Small intestine (tissue), 7 donors: ENCODE results near the gene DDC. TPM values are rescaled to one million over a fixed set of nuclear protein-coding genes. Genes with fewer than 3 reads are reported as not detected.

ENCODE experiments used
- DNase-seq, 2 donors: peaks; one replicate each; pipeline versions ENCODE4 v3.0.0 to v3.0.0-alpha.2; 2013
- FAIRE-seq: peaks from 2 replicates; lab custom pipeline; 2012; peaks lifted over from hg19 to GRCh38; lab: Jason Lieb, UNC
- H3K27ac ChIP-seq, 3 donors: one replicate each; pipeline ENCODE4 v1.5.1; 2013; ENCODE audit warnings: low read length in 2 of 3, mild to moderate bottlenecking in 2 of 3, control low read depth in 1 of 3, inconsistent platforms in 1 of 3, low read depth in 1 of 3, moderate library complexity in 1 of 3
- H3K27me3 ChIP-seq, 3 donors: one replicate each; pipeline ENCODE4 v1.6.1; 2013; ENCODE audit warnings: low read length in 3 of 3, inconsistent platforms in 1 of 3; ENCODE audit not compliant: control insufficient read depth in 3 of 3, insufficient read depth in 3 of 3
- H3K36me3 ChIP-seq, 3 donors: one replicate each; pipeline ENCODE4 v1.6.1; 2013; ENCODE audit warnings: low read length in 3 of 3, inconsistent platforms in 1 of 3, low read depth in 1 of 3, mild to moderate bottlenecking in 1 of 3, moderate library complexity in 1 of 3; ENCODE audit not compliant: control insufficient read depth in 3 of 3, insufficient read depth in 2 of 3
- H3K4me1 ChIP-seq, 3 donors: one replicate each; pipeline ENCODE4 v1.6.1; 2013; ENCODE audit warnings: low read length in 2 of 3, inconsistent platforms in 1 of 3, low read depth in 1 of 3, mild to moderate bottlenecking in 1 of 3, moderate library complexity in 1 of 3; ENCODE audit not compliant: control insufficient read depth in 3 of 3, insufficient read depth in 2 of 3
- H3K4me3 ChIP-seq, 3 donors: one replicate each; pipeline ENCODE4 v1.5.1; 2013; ENCODE audit warnings: low read length in 3 of 3, control low read depth in 1 of 3, inconsistent platforms in 1 of 3, low read depth in 1 of 3, mild to moderate bottlenecking in 1 of 3, moderate library complexity in 1 of 3
- H3K9me3 ChIP-seq, 2 donors: one replicate each; pipeline ENCODE4 v1.6.1; 2013; ENCODE audit warnings: low read depth in 1 of 2, low read length in 1 of 2; ENCODE audit not compliant: control insufficient read depth in 2 of 2, insufficient read depth in 1 of 2
- WGBS, 3 donors: extraction: QIAGEN DNeasy Blood & Tissue Kit; methylation state at CpG; one replicate each; pipeline ENCODE4 v1.1.7; 2013; 5-methylcytosine and 5-hydroxymethylcytosine counted together
- polyA plus RNA-seq, 4 donors: library from polyadenylated mRNA; stranded (reverse) in 3 of 4; unstranded in 1 of 4; fragments of 200-250 nt in 3 of 4; fragments of 120-200 nt in 1 of 4; gene quantifications; one replicate each; pipeline versions ENCODE4 v1.2.1 to v1.2.3, GENCODE V29; 2013
- donor health status: healthy with polysubstance abuse.
- donor health status: control.
- donor health status: control.
- donor health status: Bipolar disorder and iron deficiency.
- donor health status: healthy.

Gene DDC
- polyA plus RNA-seq, 4 donors, result 127 to 689 (median 344) TPM

GRCh38 chr7:50431722-50432305 is 133.4 kb downstream of the DDC start:
- FAIRE-seq (no peak), DNase-seq (no peak)
- H3K4me1 ChIP-seq, result peaks cover 2 to 7% (median 4%) of the 10 kb centered on the region in 3 donors
- 80 to 85% (median 81%) methylated on average over 4 of the region's 4 CpGs for WGBS, 3 donors
- H3K36me3 ChIP-seq, result no peaks in the 10 kb centered on the region
- H3K27me3 ChIP-seq, result no peaks in the 10 kb centered on the region
- H3K9me3 ChIP-seq, result peaks cover 0 to 8% of the 10 kb centered on the region in 2 donors
- no peak overlapping the region for H3K4me3 ChIP-seq
- H3K27ac ChIP-seq, result no peak overlapping the region

- no peak overlapping the region for H3K4me3 ChIP-seq
- DNase-seq, result no peak
- H3K27ac ChIP-seq, result no peak overlapping the region
- peaks cover 0 to 12% of the 10 kb centered on the region in 2 donors for H3K9me3 ChIP-seq
- 81 to 88% (median 85%) methylated on average over 2 of the region's 2 CpGs for WGBS, 3 donors
- H3K27me3 ChIP-seq, result no peaks in the 10 kb centered on the region
- no peaks in the 10 kb centered on the region for H3K36me3 ChIP-seq
- H3K4me1 ChIP-seq, result peaks cover 4 to 11% (median 4%) of the 10 kb centered on the region in 3 donors
- no peak for FAIRE-seq
These were observed 133.9 kb downstream of the DDC start for GRCh38 chr7:50431316-50431715.

- no peaks in the 10 kb centered on the region for H3K36me3 ChIP-seq
- no peak overlapping the region for H3K4me3 ChIP-seq
- DNase-seq, result no peak
- FAIRE-seq, result no peak
- no peak overlapping the region for H3K27ac ChIP-seq
- H3K4me1 ChIP-seq, result peaks cover 4 to 15% (median 5%) of the 10 kb centered on the region in 3 donors
- H3K27me3 ChIP-seq, result no peaks in the 10 kb centered on the region
- peaks cover 0 to 15% of the 10 kb centered on the region in 2 donors for H3K9me3 ChIP-seq
- 85 to 87% (median 85%) methylated on average over 3 of the region's 3 CpGs for WGBS, 3 donors
These were observed 136.3 kb downstream of the DDC start for GRCh38 chr7:50428911-50429310.

- no peaks in the 10 kb centered on the region for H3K27me3 ChIP-seq
- 73 to 84% (median 78%) methylated on average over 2 of the region's 2 CpGs for WGBS, 3 donors
- DNase-seq (no peak), FAIRE-seq (no peak)
- no peak overlapping the region for H3K4me3 ChIP-seq
- no peaks in the 10 kb centered on the region for H3K36me3 ChIP-seq
- H3K4me1 ChIP-seq, result peaks cover 4 to 15% (median 5%) of the 10 kb centered on the region in 3 donors
- peaks cover 0 to 15% of the 10 kb centered on the region in 2 donors for H3K9me3 ChIP-seq
- peak overlapping the region in 1 of 3 donors; percentile 18 for H3K27ac ChIP-seq
These were observed 137.7 kb downstream of the DDC start for GRCh38 chr7:50427518-50427917.

GRCh38 chr7:50426280-50427045 is 138.7 kb downstream of the DDC start:
- FAIRE-seq (no peak), DNase-seq (peak; percentile 81 to 95)
- Histone ChIP-seq H3K4me3 (no peak overlapping the region), H3K27me3 (no peaks in the 10 kb centered on the region), H3K4me1 (peaks cover 4 to 15% (median 5%) of the 10 kb centered on the region in 3 donors), H3K9me3 (peaks cover 0 to 15% of the 10 kb centered on the region in 2 donors), H3K36me3 (no peaks in the 10 kb centered on the region), H3K27ac (peak overlapping the region in 2 of 3 donors; percentile 78 to 89)
- WGBS, 3 donors, result 40 to 69% (median 48%) methylated on average over 5 of the region's 5 CpGs

GRCh38 chr7:50425318-50425717 is 139.9 kb downstream of the DDC start:
- no peak for DNase-seq
- WGBS, 3 donors, result 90 to 98% (median 94%) methylated on average over 6 of the region's 6 CpGs

GRCh38 chr7:50423860-50424259 is 141.3 kb downstream of the DDC start:
- 68 to 87% (median 72%) methylated on average over 4 of the region's 4 CpGs for WGBS, 3 donors

More at GRCh38 chr7:50425318-50425717, 139.9 kb downstream of the DDC start:
- peaks cover 0 to 15% of the 10 kb centered on the region in 2 donors for H3K9me3 ChIP-seq
- H3K4me3 ChIP-seq, result no peak overlapping the region
- no peak for FAIRE-seq
- no peaks in the 10 kb centered on the region for H3K36me3 ChIP-seq
- H3K27me3 ChIP-seq, result no peaks in the 10 kb centered on the region
- peaks cover 4 to 15% (median 5%) of the 10 kb centered on the region in 3 donors for H3K4me1 ChIP-seq
- H3K27ac ChIP-seq, result no peak overlapping the region

GRCh38 chr7:50422858-50423257 is 142.3 kb downstream of the DDC start:
- no peak for DNase-seq
- peaks cover 0 to 8% of the 10 kb centered on the region in 2 donors for H3K9me3 ChIP-seq
- 84 to 93% (median 89%) methylated on average over 6 of the region's 6 CpGs for WGBS, 3 donors
- H3K4me1 ChIP-seq, result peaks cover 4 to 20% (median 5%) of the 10 kb centered on the region in 3 donors
- H3K36me3 ChIP-seq, result no peaks in the 10 kb centered on the region
- no peak overlapping the region for H3K27ac ChIP-seq
- no peak overlapping the region for H3K4me3 ChIP-seq
- no peak for FAIRE-seq
- H3K27me3 ChIP-seq, result no peaks in the 10 kb centered on the region

More at GRCh38 chr7:50423860-50424259, 141.3 kb downstream of the DDC start:
- Histone ChIP-seq H3K4me3 (no peak overlapping the region), H3K36me3 (no peaks in the 10 kb centered on the region), H3K27ac (no peak overlapping the region), H3K27me3 (no peaks in the 10 kb centered on the region), H3K9me3 (peaks cover 0 to 15% of the 10 kb centered on the region in 2 donors), H3K4me1 (peaks cover 4 to 15% (median 5%) of the 10 kb centered on the region in 3 donors)
- FAIRE-seq (no peak), DNase-seq (no peak)
